GM12878 (cell line): ENCODE measurements around the gene GJB6. TPM values are rescaled to one million over a fixed set of nuclear protein-coding genes. Genes with fewer than 3 reads are reported as not detected.

Source experiments
- ATAC-seq: fragments of 200-7000 bp; cut with Tn5 transposase; 3 replicates; pipeline ENCODE4 v1.9.1; 2020; ENCODE audit warnings: mild to moderate bottlenecking, moderate library complexity
- BruUV-seq: library from RNA; stranded (reverse); fragments of 400-500 nt; replicated peaks from 2 replicates; lab custom pipeline; 2021; lab: Mats Ljungman, UMichigan
- CTCF ChIA-PET: fragments of 300-600 bp; sonication (Branson Sonifier 250); formaldehyde crosslinking; extraction: SDS; loops from one replicate; lab custom pipeline; 2021; ENCODE audit warnings: inconsistent platforms; lab: Yijun Ruan, JAX
- POLR2A ChIA-PET: fragments of 350-600 bp; formaldehyde crosslinking; extraction: SDS; loops from one replicate; lab custom pipeline; 2021; ENCODE audit warnings: inconsistent platforms; lab: Charles Lee
- RAD21 ChIA-PET: fragments of 300-600 bp; sonication (Branson Sonifier 250); formaldehyde crosslinking; loops from one replicate; lab custom pipeline; 2023; ENCODE audit warnings: antibody characterized with exemption; ENCODE audit not compliant: unreplicated experiment; lab: Charles Lee
- SMC1A ChIA-PET: fragments of 300-600 bp; sonication (Branson Sonifier 250); formaldehyde crosslinking; loops from one replicate; lab custom pipeline; 2023; ENCODE audit not compliant: unreplicated experiment, uncharacterized antibody; lab: Charles Lee
- DNase-seq: peaks from one replicate; pipeline ENCODE4 v3.0.0-alpha.2; 2011; ENCODE audit warnings: low read depth, low spot score
- FAIRE-seq: peaks from 3 replicates; lab custom pipeline; 2011; peaks lifted over from hg19 to GRCh38; lab: Jason Lieb, UNC
- H2AFZ ChIP-seq: 2 replicates; pipeline ENCODE4 v1.6.0; 2011; ENCODE audit warnings: low read depth, low read length, control low read depth; ENCODE audit not compliant: control insufficient read depth
- H3K27ac ChIP-seq: 2 replicates; pipeline ENCODE4 v1.5.1; 2011; ENCODE audit warnings: control low read depth; ENCODE audit not compliant: control insufficient read depth, insufficient read depth
- H3K27me3 ChIP-seq, 2 experiments: replicated peaks in 1 of 2; 2 replicates each; pipeline versions ENCODE4 v1.6.0 to v1.6.1; 2011; ENCODE audit warnings: low read length in 1 of 2; ENCODE audit not compliant: control insufficient read depth in 2 of 2, insufficient read depth in 2 of 2
- H3K36me3 ChIP-seq, 2 experiments: 2 replicates each; pipeline ENCODE4 v1.5.1; 2011; ENCODE audit warnings: low read length in 1 of 2; ENCODE audit not compliant: control insufficient read depth in 2 of 2, insufficient read depth in 2 of 2
- H3K4me1 ChIP-seq: 2 replicates; pipeline ENCODE4 v1.6.1; 2011; ENCODE audit warnings: mild to moderate bottlenecking, low read length, moderate library complexity, mixed read lengths; ENCODE audit not compliant: control insufficient read depth, insufficient read depth
- H3K4me2 ChIP-seq: 2 replicates; pipeline ENCODE4 v1.6.0; 2011; ENCODE audit warnings: control low read depth; ENCODE audit not compliant: control insufficient read depth, insufficient read depth
- H3K4me3 ChIP-seq: fragments of 200-600 bp; sonication (generic); 2 replicates; pipeline ENCODE4 v1.5.1; 2016
- H3K79me2 ChIP-seq: 2 replicates; pipeline ENCODE4 v1.6.0; 2011; ENCODE audit warnings: low read length; ENCODE audit not compliant: control insufficient read depth, insufficient read depth
- H3K9ac ChIP-seq: 2 replicates; pipeline ENCODE4 v1.8.0; 2011; ENCODE audit warnings: low read length, control low read depth, mixed read lengths; ENCODE audit not compliant: control insufficient read depth, insufficient read depth
- H3K9me3 ChIP-seq: replicated peaks from 3 replicates; pipeline ENCODE4 v1.5.1; 2011; ENCODE audit warnings: mild to moderate bottlenecking, low read length; ENCODE audit not compliant: control insufficient read depth, insufficient read depth
- H4K20me1 ChIP-seq: 2 replicates; pipeline ENCODE4 v1.6.0; 2011; ENCODE audit not compliant: control insufficient read depth, insufficient read depth
- BACH1 ChIP-seq: fragments of 450-650 bp; IDR thresholded peaks from 2 replicates; pipeline ENCODE4 v1.6.1; 2017; ENCODE audit warnings: mild to moderate bottlenecking, borderline replicate concordance
- CBX5 ChIP-seq: sonication (generic); IDR thresholded peaks from 2 replicates; pipeline ENCODE4 v1.6.1; 2016; ENCODE audit warnings: low read depth, moderate library complexity, mild to moderate bottlenecking, inconsistent platforms
- ESRRA ChIP-seq: IDR thresholded peaks from 2 replicates; pipeline ENCODE4 v1.6.1; 2012; ENCODE audit warnings: mild to moderate bottlenecking, low read length, improper control_type of control experiment
- IRF4 ChIP-seq: IDR thresholded peaks from 2 replicates; pipeline ENCODE4 v1.6.1; 2011; ENCODE audit warnings: low read depth, low read length
- MTA2 ChIP-seq: fragments of 450-650 bp; IDR thresholded peaks from 2 replicates; pipeline ENCODE4 v1.6.1; 2016; ENCODE audit warnings: low read depth, mild to moderate bottlenecking, moderate library complexity
- NFYA ChIP-seq: IDR thresholded peaks from 2 replicates; pipeline ENCODE4 v1.6.1; 2011; ENCODE audit warnings: low read depth, mild to moderate bottlenecking, low read length, improper control_type of control experiment, borderline replicate concordance
- RB1 ChIP-seq: fragments of 450-650 bp; formaldehyde crosslinking; IDR thresholded peaks from 2 replicates; pipeline ENCODE4 v1.6.1; 2017; ENCODE audit warnings: mild to moderate bottlenecking, borderline replicate concordance
- TARDBP ChIP-seq: IDR thresholded peaks from 2 replicates; pipeline ENCODE4 v1.6.1; 2016; ENCODE audit warnings: borderline replicate concordance
- ZZZ3 ChIP-seq: IDR thresholded peaks from 2 replicates; pipeline ENCODE4 v1.6.1; 2011; ENCODE audit warnings: low read depth; ENCODE audit not compliant: control insufficient read depth, insufficient read length
- WGBS: methylation state at CpG from one replicate; pipeline ENCODE4 v1.1.6; 2016; ENCODE audit warnings: low lambda C conversion rate; ENCODE audit not compliant: insufficient replicate concordance, insufficient coverage; ENCODE audit errors: missing lambda C conversion rate; 5-methylcytosine and 5-hydroxymethylcytosine counted together
- in situ Hi-C: fragments of 300-500 bp; cut with MboI; formaldehyde crosslinking; loops from 9 replicates; pipeline ENCODE4 v1.14.3; 2018; ENCODE audit warnings: mixed read lengths
- intact Hi-C: fragments of 100-400 bp; cut with micrococcal nuclease; formaldehyde crosslinking; loops from one replicate; pipeline ENCODE4 v1.14.2; 2022; ENCODE audit not compliant: unreplicated experiment
- polyA plus RNA-seq, 11 experiments: library from polyadenylated mRNA; depleted of rRNA in 4 of 11; unstranded in 6 of 11; stranded (reverse) in 5 of 11; fragments of >200 nt; fragmentation: Nextera tagmentation in 4 of 11; fragmentation: Illumina TruSeq in 1 of 11; extraction: Ambion mirVana in 4 of 11; extraction: Trizol in 1 of 11; gene quantifications; 1 replicate in 1 of 11; 2 replicates in 10 of 11; pipeline versions ENCODE4 v1.2.1 to v1.2.3, GENCODE V29; 2011 to 2016; ENCODE audit warnings: inconsistent platforms in 2 of 11, missing spikeins in 2 of 11, low read depth in 1 of 11
- total RNA-seq, 4 experiments: library from RNA; depleted of rRNA in 3 of 4; stranded (reverse); fragments of >200 nt in 3 of 4; fragmentation: Illumina TruSeq in 1 of 4; extraction: Trizol in 1 of 4; gene quantifications; 2 replicates each; pipeline versions ENCODE4 v1.2.1 to v1.2.3, GENCODE V29; 2013 to 2021
- TF ChIP-seq, protein P1 (sequence below): fragments of 450-650 bp; IDR thresholded peaks from 2 replicates; pipeline ENCODE4 v1.6.1; 2017; ENCODE audit warnings: mild to moderate bottlenecking
- TF ChIP-seq, protein P2 (sequence below): IDR thresholded peaks from 2 replicates; pipeline ENCODE4 v1.6.1; 2011; ENCODE audit warnings: low read depth, mild to moderate bottlenecking, low read length, moderate library complexity, borderline replicate concordance; ENCODE audit errors: extremely low read depth
- TF ChIP-seq, protein P3 (sequence below): IDR thresholded peaks from 2 replicates; pipeline ENCODE4 v1.6.1; 2012; ENCODE audit warnings: low read length, inconsistent platforms

GJB6 gene
- total and polyA plus RNA-seq, 10 of the 15 experiments (the other 5 are each of a cell fraction or from before 2014, with no cell fraction given) = 0.03 TPM; not detected in 9

DNA sequence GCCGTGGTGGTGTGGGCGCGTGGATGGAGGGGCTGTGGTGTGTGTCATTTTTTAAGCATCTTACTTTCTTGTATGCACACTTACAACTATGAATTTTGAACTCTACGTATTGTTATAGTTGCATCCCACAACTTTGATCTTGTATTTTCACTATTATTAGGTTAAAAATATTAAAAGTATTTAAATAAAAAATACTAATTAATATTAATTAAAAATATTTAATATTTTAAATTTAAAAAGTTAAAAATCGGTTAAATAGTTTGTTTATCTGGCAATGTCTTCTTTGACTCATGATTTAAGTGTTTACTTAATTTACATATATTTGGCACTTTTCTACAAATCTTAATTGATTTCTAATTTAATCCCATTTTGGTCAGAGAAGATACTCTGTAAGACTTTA lies 17.8 kb upstream of the GJB6 start:
- H3K9me3 ChIP-seq = no peaks in the 10 kb centered on the region
- no peak for FAIRE-seq
- H3K9ac ChIP-seq = no peak overlapping the region
- H3K27ac ChIP-seq = no peak overlapping the region
- H3K4me3 ChIP-seq = no peak overlapping the region
- DNase-seq = no peak
- H3K79me2 ChIP-seq = no peaks in the 10 kb centered on the region
- H3K36me3 ChIP-seq = no peaks in the 10 kb centered on the region
- H2AFZ ChIP-seq = no peak overlapping the region
- SMC1A ChIA-PET = no interaction called here
- POLR2A ChIA-PET = no interaction called here
- H4K20me1 ChIP-seq = no peaks in the 10 kb centered on the region
- no peak for TF ChIP-seq CBX5
- TF ChIP-seq, protein P1, sequence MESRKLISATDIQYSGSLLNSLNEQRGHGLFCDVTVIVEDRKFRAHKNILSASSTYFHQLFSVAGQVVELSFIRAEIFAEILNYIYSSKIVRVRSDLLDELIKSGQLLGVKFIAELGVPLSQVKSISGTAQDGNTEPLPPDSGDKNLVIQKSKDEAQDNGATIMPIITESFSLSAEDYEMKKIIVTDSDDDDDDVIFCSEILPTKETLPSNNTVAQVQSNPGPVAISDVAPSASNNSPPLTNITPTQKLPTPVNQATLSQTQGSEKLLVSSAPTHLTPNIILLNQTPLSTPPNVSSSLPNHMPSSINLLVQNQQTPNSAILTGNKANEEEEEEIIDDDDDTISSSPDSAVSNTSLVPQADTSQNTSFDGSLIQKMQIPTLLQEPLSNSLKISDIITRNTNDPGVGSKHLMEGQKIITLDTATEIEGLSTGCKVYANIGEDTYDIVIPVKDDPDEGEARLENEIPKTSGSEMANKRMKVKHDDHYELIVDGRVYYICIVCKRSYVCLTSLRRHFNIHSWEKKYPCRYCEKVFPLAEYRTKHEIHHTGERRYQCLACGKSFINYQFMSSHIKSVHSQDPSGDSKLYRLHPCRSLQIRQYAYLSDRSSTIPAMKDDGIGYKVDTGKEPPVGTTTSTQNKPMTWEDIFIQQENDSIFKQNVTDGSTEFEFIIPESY = no peak
- TF ChIP-seq NFYA = no peak
- TF ChIP-seq, protein P2, sequence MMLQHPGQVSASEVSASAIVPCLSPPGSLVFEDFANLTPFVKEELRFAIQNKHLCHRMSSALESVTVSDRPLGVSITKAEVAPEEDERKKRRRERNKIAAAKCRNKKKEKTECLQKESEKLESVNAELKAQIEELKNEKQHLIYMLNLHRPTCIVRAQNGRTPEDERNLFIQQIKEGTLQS = no peak
- no peak for TF ChIP-seq ESRRA
- intact Hi-C loops = no loop called here
- no peak overlapping the region for H3K4me2 ChIP-seq
- in situ Hi-C loops = no loop called here
- H3K27me3 ChIP-seq = no peaks in the 10 kb centered on the region
- 61% methylated on average over 5 of the region's 5 CpGs for WGBS
- H3K4me1 ChIP-seq = no peaks in the 10 kb centered on the region
- RAD21 ChIA-PET = no interaction called here
- CTCF ChIA-PET = no interaction called here
- no TSS peak for BruUV-seq
- no peak for ATAC-seq

DNA sequence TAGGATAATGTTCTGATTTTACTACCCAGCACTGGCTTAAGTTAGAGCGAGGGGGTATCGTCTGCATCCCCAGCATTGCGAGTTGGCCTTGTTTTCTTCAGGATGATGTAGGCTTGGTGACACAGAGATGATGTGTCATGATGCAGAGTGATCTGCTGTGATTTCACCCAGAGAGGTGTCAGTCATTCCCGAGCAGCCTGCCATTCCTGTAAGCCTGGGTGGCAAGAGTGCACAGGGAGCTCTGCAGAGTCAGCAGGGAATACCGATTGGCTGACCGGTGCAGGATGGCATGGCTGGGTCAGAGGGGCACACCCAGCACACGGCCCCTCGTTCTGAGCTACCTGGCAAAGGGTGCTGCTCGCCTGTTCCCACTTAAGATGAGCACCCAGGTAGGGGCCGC lies 15.8 kb upstream of the GJB6 start:
- Histone ChIP-seq H3K4me2 (no peak overlapping the region), H3K4me1 (no peaks in the 10 kb centered on the region), H2AFZ (no peak overlapping the region), H3K9ac (no peak overlapping the region), H3K27ac (no peak overlapping the region), H3K9me3 (no peaks in the 10 kb centered on the region), H3K79me2 (no peaks in the 10 kb centered on the region)
- ATAC-seq (no peak), DNase-seq (no peak)
- ChIA-PET POLR2A (no interaction called here), SMC1A (no interaction called here)
- intact Hi-C loops = no loop called here
- no TSS peak for BruUV-seq
- no peak for TF ChIP-seq RB1
- no peak for TF ChIP-seq IRF4
- TF ChIP-seq TARDBP = no peak
- TF ChIP-seq ZZZ3 = no peak
- no peak for TF ChIP-seq MTA2
- no peak for TF ChIP-seq BACH1
- TF ChIP-seq, protein P3, sequence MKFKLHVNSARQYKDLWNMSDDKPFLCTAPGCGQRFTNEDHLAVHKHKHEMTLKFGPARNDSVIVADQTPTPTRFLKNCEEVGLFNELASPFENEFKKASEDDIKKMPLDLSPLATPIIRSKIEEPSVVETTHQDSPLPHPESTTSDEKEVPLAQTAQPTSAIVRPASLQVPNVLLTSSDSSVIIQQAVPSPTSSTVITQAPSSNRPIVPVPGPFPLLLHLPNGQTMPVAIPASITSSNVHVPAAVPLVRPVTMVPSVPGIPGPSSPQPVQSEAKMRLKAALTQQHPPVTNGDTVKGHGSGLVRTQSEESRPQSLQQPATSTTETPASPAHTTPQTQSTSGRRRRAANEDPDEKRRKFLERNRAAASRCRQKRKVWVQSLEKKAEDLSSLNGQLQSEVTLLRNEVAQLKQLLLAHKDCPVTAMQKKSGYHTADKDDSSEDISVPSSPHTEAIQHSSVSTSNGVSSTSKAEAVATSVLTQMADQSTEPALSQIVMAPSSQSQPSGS = no peak
- TF ChIP-seq, all 136 proteins: peak for 0
- no peaks in the 10 kb centered on the region for H4K20me1 ChIP-seq
- H3K4me3 ChIP-seq = no peak overlapping the region
- ChIA-PET RAD21 (no interaction called here), CTCF (no interaction called here)
- FAIRE-seq = no peak
- H3K36me3 ChIP-seq = no peaks in the 10 kb centered on the region
- in situ Hi-C loops = no loop called here
- H3K27me3 ChIP-seq = no peaks in the 10 kb centered on the region
- WGBS = 43% methylated on average over 10 of the region's 10 CpGs
